IPS DF 6.9 (cell line): ENCODE data around the gene CSNK1G2.

Experiments
- DNase-seq: peaks from one replicate; pipeline ENCODE4 v3.0.0-alpha.2; 2013; ENCODE audit warnings: low read depth, low spot score
- H3K27ac ChIP-seq: one replicate; pipeline ENCODE4 v1.5.1; 2013; ENCODE audit warnings: low read length, control low read depth
- H3K27me3 ChIP-seq: 2 replicates; pipeline ENCODE4 v1.6.1; 2013; ENCODE audit warnings: mild to moderate bottlenecking, low read length; ENCODE audit not compliant: control insufficient read depth, insufficient read depth
- H3K36me3 ChIP-seq: 2 replicates; pipeline ENCODE4 v1.6.1; 2013; ENCODE audit warnings: low read length; ENCODE audit not compliant: control insufficient read depth, insufficient read depth
- H3K4me1 ChIP-seq: 2 replicates; pipeline ENCODE4 v1.6.1; 2013; ENCODE audit warnings: low read length; ENCODE audit not compliant: control insufficient read depth, insufficient read depth
- H3K4me3 ChIP-seq: 2 replicates; pipeline ENCODE4 v1.5.1; 2013; ENCODE audit warnings: mild to moderate bottlenecking, low read length
- H3K9me3 ChIP-seq: 2 replicates; pipeline ENCODE4 v1.6.1; 2013; ENCODE audit warnings: low read length, inconsistent platforms; ENCODE audit not compliant: control insufficient read depth, insufficient read depth
- WGBS: extraction: QIAGEN DNeasy Blood & Tissue Kit; methylation state at CpG from one replicate; pipeline ENCODE4 v1.1.7; 2013; ENCODE audit warnings: mixed read lengths, missing lambda C conversion rate; ENCODE audit not compliant: insufficient read length, insufficient coverage; 5-methylcytosine and 5-hydroxymethylcytosine counted together

Gene CSNK1G2

GRCh38 chr19:2018752-2019151, 77.8 kb downstream of the CSNK1G2 start:
- Histone ChIP-seq H3K4me1 (peaks cover 3% of the 10 kb centered on the region; the same call in 1 of the 2 replicates), H3K9me3 (no peaks in the 10 kb centered on the region), H3K4me3 (no peak overlapping the region), H3K27ac (no peak overlapping the region), H3K27me3 (no peaks in the 10 kb centered on the region), H3K36me3 (no peaks in the 10 kb centered on the region)
- no CpG with 5 or more reads among the region's 13 CpGs for WGBS
- DNase-seq = no peak

- no peak for DNase-seq
- Histone ChIP-seq H3K4me1 (no peaks in the 10 kb centered on the region), H3K27me3 (no peaks in the 10 kb centered on the region), H3K4me3 (no peak overlapping the region), H3K36me3 (no peaks in the 10 kb centered on the region), H3K9me3 (peaks cover 2% of the 10 kb centered on the region; the same call in 1 of the 2 replicates), H3K27ac (no peak overlapping the region)
- no CpG with 5 or more reads among the region's 4 CpGs for WGBS
Observed at GRCh38 chr19:2021453-2022140, 80.6 kb downstream of the CSNK1G2 start.

- no CpG with 5 or more reads among the region's 2 CpGs for WGBS
- Histone ChIP-seq H3K4me1 (no peaks in the 10 kb centered on the region), H3K9me3 (peaks cover 2% of the 10 kb centered on the region; the same call in 1 of the 2 replicates), H3K27ac (no peak overlapping the region), H3K36me3 (no peaks in the 10 kb centered on the region), H3K4me3 (no peak overlapping the region), H3K27me3 (no peaks in the 10 kb centered on the region)
- DNase-seq = no peak
Observed at GRCh38 chr19:2022289-2022688, 81.3 kb downstream of the CSNK1G2 start.

- no peak overlapping the region for H3K27ac ChIP-seq
- H3K36me3 ChIP-seq = no peaks in the 10 kb centered on the region
- WGBS = no CpG with 5 or more reads among the region's 10 CpGs
- no peaks in the 10 kb centered on the region for H3K27me3 ChIP-seq
- peaks cover 2% of the 10 kb centered on the region; the same call in 1 of the 2 replicates for H3K9me3 ChIP-seq
- no peak overlapping the region for H3K4me3 ChIP-seq
- DNase-seq = no peak
- H3K4me1 ChIP-seq = peaks cover 5% of the 10 kb centered on the region; the same call in 1 of the 2 replicates
Observed at GRCh38 chr19:2026770-2027169, 85.8 kb downstream of the CSNK1G2 start.

GRCh38 chr19:2027361-2027760, 86.4 kb downstream of the CSNK1G2 start:
- Histone ChIP-seq H3K9me3 (peaks cover 2% of the 10 kb centered on the region; the same call in 1 of the 2 replicates), H3K27me3 (no peaks in the 10 kb centered on the region), H3K36me3 (no peaks in the 10 kb centered on the region), H3K27ac (no peak overlapping the region), H3K4me3 (no peak overlapping the region), H3K4me1 (peaks cover 5% of the 10 kb centered on the region; the same call in 1 of the 2 replicates)
- no peak for DNase-seq
- WGBS = no CpG with 5 or more reads among the region's 9 CpGs
